SU-DHL-6 (cell line): Measurements from ENCODE around the gene SETBP1.

ENCODE experiments used
- H2AFZ ChIP-seq: fragments of 200-600 bp; sonication (generic); 2 replicates; pipeline ENCODE4 v1.6.1; 2014; ENCODE audit warnings: low read depth, mild to moderate bottlenecking, moderate library complexity, mixed read lengths, antibody characterized with exemption, low read length; ENCODE audit not compliant: severe bottlenecking
- H3F3A ChIP-seq: fragments of 200-600 bp; shearing (Covaris generic); 2 replicates; pipeline ENCODE4 v1.6.0; 2016; ENCODE audit warnings: antibody characterized with exemption, mild to moderate bottlenecking; ENCODE audit not compliant: insufficient read depth
- H3K27ac ChIP-seq: fragments of 200-600 bp; sonication (generic); 2 replicates; pipeline ENCODE4 v1.5.1; 2016; ENCODE audit warnings: low read depth, mild to moderate bottlenecking, low read length, moderate library complexity, mixed read lengths
- H3K27me3 ChIP-seq: fragments of 200-600 bp; sonication (generic), shearing (Covaris generic); 2 replicates; pipeline ENCODE4 v1.6.0; 2014; ENCODE audit warnings: mild to moderate bottlenecking, low read length
- H3K36me3 ChIP-seq: fragments of 200-600 bp; sonication (generic); 2 replicates; pipeline ENCODE4 v1.6.1; 2014; ENCODE audit warnings: mild to moderate bottlenecking, low read length, mixed read lengths
- H3K4me2 ChIP-seq: fragments of 300-600, 200-600 bp; shearing (Covaris generic), sonication (generic); 2 replicates; pipeline ENCODE4 v1.6.0; 2014; ENCODE audit warnings: low read length, low read depth, mild to moderate bottlenecking; ENCODE audit not compliant: poor library complexity, severe bottlenecking
- H3K4me3 ChIP-seq: fragments of 200-600 bp; sonication (generic); 2 replicates; pipeline ENCODE4 v1.5.1; 2014; ENCODE audit warnings: antibody characterized with exemption, low read length, mild to moderate bottlenecking, mixed read lengths; ENCODE audit not compliant: insufficient read depth, poor library complexity, severe bottlenecking
- H3K79me2 ChIP-seq: fragments of 200-600 bp; sonication (generic); 2 replicates; pipeline ENCODE4 v1.6.1; 2014; ENCODE audit warnings: mild to moderate bottlenecking, low read length, moderate library complexity; ENCODE audit not compliant: insufficient read depth
- H3K9ac ChIP-seq: fragments of 200-600 bp; sonication (generic); 2 replicates; pipeline ENCODE4 v1.7.0; 2014; ENCODE audit warnings: mild to moderate bottlenecking, low read length
- H3K9me2 ChIP-seq: fragments of 200-600 bp; sonication (generic); replicated peaks from 2 replicates; pipeline ENCODE4 v1.6.1; 2014; ENCODE audit warnings: low read length; ENCODE audit not compliant: insufficient read depth
- H3K9me3 ChIP-seq: fragments of 200-600 bp; sonication (generic); 2 replicates; pipeline ENCODE4 v1.6.1; 2014; ENCODE audit warnings: low read length, mixed read lengths; ENCODE audit not compliant: insufficient read depth
- H4K20me1 ChIP-seq: fragments of 200-600 bp; sonication (generic); 2 replicates; pipeline ENCODE4 v1.6.1; 2014; ENCODE audit warnings: low read depth, mild to moderate bottlenecking, antibody characterized with exemption, low read length, moderate library complexity, mixed read lengths
- EZH2phosphoT487 ChIP-seq: fragments of 200-600 bp; sonication (generic), shearing (Covaris generic); conservative IDR thresholded peaks from 2 replicates; pipeline ENCODE4 v1.6.1; 2018; ENCODE audit warnings: mild to moderate bottlenecking, antibody characterized with exemption, low read length, moderate library complexity, mixed read lengths
- TF ChIP-seq, protein P1 (sequence below): fragments of 200-600 bp; sonication (generic); IDR thresholded peaks from one replicate; pipeline ENCODE4 v1.5.1; 2017; ENCODE audit warnings: antibody characterized with exemption, mild to moderate bottlenecking, low read length, moderate library complexity; ENCODE audit not compliant: insufficient read depth, poor library complexity, severe bottlenecking

The SETBP1 gene

DNA sequence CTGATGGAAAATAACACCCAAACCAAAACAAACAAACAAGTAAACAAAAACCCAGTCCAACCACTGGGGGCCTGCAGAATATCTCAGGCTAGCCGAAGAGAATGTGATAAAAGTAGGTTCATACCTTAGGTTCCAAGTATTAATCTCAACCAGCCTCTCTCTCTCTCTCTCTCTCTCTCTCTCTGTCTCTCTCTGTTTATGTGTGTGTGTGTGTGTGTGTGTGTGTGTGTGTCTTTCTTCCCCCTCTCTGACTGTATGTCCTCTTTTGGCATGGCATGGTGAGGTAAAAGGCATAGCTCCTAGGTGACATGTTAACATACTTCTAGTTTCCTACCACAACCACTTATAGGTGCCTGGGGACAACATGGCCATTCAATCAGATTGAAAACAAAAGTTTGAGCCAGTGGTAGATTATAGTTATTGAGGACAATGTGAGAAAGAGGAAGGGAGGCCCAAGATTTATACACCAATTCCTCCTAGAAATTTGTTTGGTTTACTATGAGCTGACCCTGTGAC, 93.0 kb downstream of the SETBP1 start:
- H3K79me2 ChIP-seq = no peaks in the 10 kb centered on the region

DNA sequence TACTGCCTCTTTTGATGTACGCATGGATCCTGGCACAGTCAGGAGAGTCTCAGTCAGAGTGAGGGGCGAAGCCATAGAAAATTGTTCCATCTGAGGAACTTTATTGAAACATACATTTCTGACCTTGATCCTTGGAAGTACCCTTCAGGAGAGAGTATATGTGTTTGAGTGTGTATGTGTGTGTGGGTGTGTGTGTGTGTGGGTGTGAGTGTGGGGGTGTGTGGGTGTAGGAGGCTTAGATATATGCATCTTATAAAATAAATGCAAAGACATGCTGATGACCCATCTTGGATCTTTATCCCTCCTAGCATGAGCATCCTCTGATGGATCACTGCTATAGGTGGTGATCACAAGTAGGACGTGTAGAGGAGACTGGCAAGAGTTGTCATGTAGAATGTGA, 93.5 kb downstream of the SETBP1 start:
- H2AFZ ChIP-seq = no peak overlapping the region
- no peaks in the 10 kb centered on the region for H3K9me2 ChIP-seq
- H3K36me3 ChIP-seq = no peaks in the 10 kb centered on the region
- no peaks in the 10 kb centered on the region for H3K9me3 ChIP-seq
- H3K4me3 ChIP-seq = no peak overlapping the region
- H3K27me3 ChIP-seq = no peaks in the 10 kb centered on the region
- TF ChIP-seq EZH2phosphoT487 = no peak
- TF ChIP-seq, protein P1, sequence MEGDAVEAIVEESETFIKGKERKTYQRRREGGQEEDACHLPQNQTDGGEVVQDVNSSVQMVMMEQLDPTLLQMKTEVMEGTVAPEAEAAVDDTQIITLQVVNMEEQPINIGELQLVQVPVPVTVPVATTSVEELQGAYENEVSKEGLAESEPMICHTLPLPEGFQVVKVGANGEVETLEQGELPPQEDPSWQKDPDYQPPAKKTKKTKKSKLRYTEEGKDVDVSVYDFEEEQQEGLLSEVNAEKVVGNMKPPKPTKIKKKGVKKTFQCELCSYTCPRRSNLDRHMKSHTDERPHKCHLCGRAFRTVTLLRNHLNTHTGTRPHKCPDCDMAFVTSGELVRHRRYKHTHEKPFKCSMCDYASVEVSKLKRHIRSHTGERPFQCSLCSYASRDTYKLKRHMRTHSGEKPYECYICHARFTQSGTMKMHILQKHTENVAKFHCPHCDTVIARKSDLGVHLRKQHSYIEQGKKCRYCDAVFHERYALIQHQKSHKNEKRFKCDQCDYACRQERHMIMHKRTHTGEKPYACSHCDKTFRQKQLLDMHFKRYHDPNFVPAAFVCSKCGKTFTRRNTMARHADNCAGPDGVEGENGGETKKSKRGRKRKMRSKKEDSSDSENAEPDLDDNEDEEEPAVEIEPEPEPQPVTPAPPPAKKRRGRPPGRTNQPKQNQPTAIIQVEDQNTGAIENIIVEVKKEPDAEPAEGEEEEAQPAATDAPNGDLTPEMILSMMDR = no peak
- no peaks in the 10 kb centered on the region for H3F3A ChIP-seq
- no peaks in the 10 kb centered on the region for H4K20me1 ChIP-seq
- H3K27ac ChIP-seq = no peak overlapping the region
- H3K9ac ChIP-seq = no peak overlapping the region
- H3K79me2 ChIP-seq = no peaks in the 10 kb centered on the region
- H3K4me2 ChIP-seq = no peak overlapping the region

More for the DNA sequence above, 93.0 kb downstream of the SETBP1 start:
- Histone ChIP-seq H3K4me2 (no peak overlapping the region), H3K27ac (no peak overlapping the region), H4K20me1 (no peaks in the 10 kb centered on the region), H2AFZ (no peak overlapping the region), H3K36me3 (no peaks in the 10 kb centered on the region), H3K27me3 (no peaks in the 10 kb centered on the region), H3F3A (no peaks in the 10 kb centered on the region), H3K9me2 (no peaks in the 10 kb centered on the region), H3K9ac (no peak overlapping the region), H3K9me3 (no peaks in the 10 kb centered on the region), H3K4me3 (no peak overlapping the region)
- TF ChIP-seq EZH2phosphoT487 = no peak
- TF ChIP-seq, protein P1 = no peak

DNA sequence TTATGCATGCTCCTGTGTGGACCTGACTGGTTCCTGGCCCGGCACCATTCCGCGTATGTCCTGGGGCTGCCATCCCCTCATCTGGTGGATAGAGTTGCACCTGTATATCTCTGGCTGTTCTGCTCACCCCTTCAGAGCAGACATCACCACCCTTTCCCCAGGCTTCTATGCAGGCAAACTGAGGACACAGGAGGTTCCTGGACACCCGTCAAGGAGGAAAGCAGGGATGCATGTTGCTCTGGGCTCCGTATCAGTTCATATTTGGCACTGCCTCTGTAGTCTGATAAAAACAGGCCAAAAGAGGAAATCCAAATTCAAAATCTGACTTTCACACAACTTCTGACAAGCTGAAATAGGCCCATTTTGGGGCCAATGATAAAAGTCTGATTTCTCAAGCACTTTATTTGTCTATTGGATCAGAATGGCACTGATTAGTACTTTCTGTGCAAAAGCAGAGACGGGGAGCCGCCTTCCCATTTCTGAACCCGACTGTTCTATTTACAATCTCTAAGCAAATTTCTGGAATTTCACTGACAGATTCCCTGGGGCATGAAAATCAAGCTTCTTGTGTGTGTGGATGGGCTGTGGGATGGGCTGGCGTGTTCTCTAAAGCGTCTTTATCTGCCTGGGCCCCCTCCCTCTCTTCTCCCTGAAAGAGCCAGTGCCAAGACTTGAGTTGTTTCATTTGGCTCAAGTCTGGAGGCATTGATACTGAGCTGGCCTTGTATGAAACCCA, 96.9 kb downstream of the SETBP1 start:
- Histone ChIP-seq H3K4me2 (no peak overlapping the region), H3K79me2 (no peaks in the 10 kb centered on the region), H3K27me3 (no peaks in the 10 kb centered on the region), H3K9me2 (no peaks in the 10 kb centered on the region), H3K4me3 (no peak overlapping the region), H2AFZ (no peak overlapping the region), H3K9me3 (no peaks in the 10 kb centered on the region), H4K20me1 (no peaks in the 10 kb centered on the region), H3F3A (no peaks in the 10 kb centered on the region), H3K27ac (no peak overlapping the region), H3K9ac (no peak overlapping the region), H3K36me3 (no peaks in the 10 kb centered on the region)
- no peak for TF ChIP-seq EZH2phosphoT487
- TF ChIP-seq, protein P1 = no peak
